ENCODE measurements around the gene TAS2R43. TPM values are rescaled to one million over a fixed set of nuclear protein-coding genes. Genes with fewer than 3 reads are reported as not detected.

Gene TAS2R43
- polyA plus RNA-seq, 1 of the 3 experiments (the other 2 are of a cell fraction): not detected

GRCh38 chr12:11071414-11071813 lies 20.7 kb downstream of the TAS2R43 start:
- Histone ChIP-seq H3F3A (replicated peaks; ENCODE audit: insufficient read depth) (no peaks in the 10 kb centered on the region), H3K79me2 (ENCODE audit: insufficient read depth) (no peaks in the 10 kb centered on the region), H3K4me1 (ENCODE audit: control insufficient read depth in 1 of 2, insufficient read depth in 2 of 2, low read depth in 1 of 2, low read length in 1 of 2) (no peaks in the 10 kb centered on the region), H3K9me2 (no peaks in the 10 kb centered on the region), H3K27me3 (ENCODE audit: insufficient read depth) (no peaks in the 10 kb centered on the region), H3K9me3 (no peaks in the 10 kb centered on the region), H4K20me1 (ENCODE audit: insufficient read depth) (no peaks in the 10 kb centered on the region), H2AFZ (ENCODE audit: low read depth) (no peak overlapping the region), H3K4me3 (ENCODE audit: low read depth in 2 of 2, low read length in 1 of 2) (no peak overlapping the region), H3K9ac (no peak overlapping the region), H3K27ac (ENCODE audit: low read depth in 2 of 2, low read length in 1 of 2) (no peak overlapping the region), H3K4me2 (no peak overlapping the region), H3K36me3 (replicated peaks in 1 of 2; ENCODE audit: control insufficient read depth in 1 of 2, insufficient read depth in 2 of 2, low read length in 1 of 2) (no peaks in the 10 kb centered on the region)
- POLR2A ChIA-PET: no interaction called here
- no peak for DNase-seq
- WGBS (ENCODE audit: low lambda C conversion rate): 51% methylated on average over 4 of the region's 4 CpGs
- CTCF ChIA-PET: no interaction called here
- TF ChIP-seq IRF3 (IDR thresholded peaks at IDR 0.05; ENCODE audit: low read depth, low read length): no peak
- TF ChIP-seq FOSL2 (IDR thresholded peaks at IDR 0.05; ENCODE audit: borderline replicate concordance, low read depth): no peak
- no peak for TF ChIP-seq EZH2phosphoT487 (IDR thresholded peaks at IDR 0.05; ENCODE audit: borderline replicate concordance, low read depth)
- no peak for TF ChIP-seq GATA2 (CRISPR knock-in tag; IDR thresholded peaks at IDR 0.05)
- no peak for TF ChIP-seq JUND (IDR thresholded peaks at IDR 0.05)
- no peak for TF ChIP-seq RXRA (IDR thresholded peaks at IDR 0.05; ENCODE audit: borderline replicate concordance, low read depth)
- no peak for TF ChIP-seq NRF1 (IDR thresholded peaks at IDR 0.05; ENCODE audit: low read depth, low read length)
- TF ChIP-seq, protein P1, sequence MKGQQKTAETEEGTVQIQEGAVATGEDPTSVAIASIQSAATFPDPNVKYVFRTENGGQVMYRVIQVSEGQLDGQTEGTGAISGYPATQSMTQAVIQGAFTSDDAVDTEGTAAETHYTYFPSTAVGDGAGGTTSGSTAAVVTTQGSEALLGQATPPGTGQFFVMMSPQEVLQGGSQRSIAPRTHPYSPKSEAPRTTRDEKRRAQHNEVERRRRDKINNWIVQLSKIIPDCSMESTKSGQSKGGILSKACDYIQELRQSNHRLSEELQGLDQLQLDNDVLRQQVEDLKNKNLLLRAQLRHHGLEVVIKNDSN (IDR thresholded peaks at IDR 0.05; ENCODE audit: borderline replicate concordance, low read depth): no peak
- TF ChIP-seq RAD21 (IDR thresholded peaks at IDR 0.05; ENCODE audit: low read length): no peak
- TF ChIP-seq MAX (IDR thresholded peaks at IDR 0.05; ENCODE audit: low read depth): no peak
- TF ChIP-seq, protein P2, sequence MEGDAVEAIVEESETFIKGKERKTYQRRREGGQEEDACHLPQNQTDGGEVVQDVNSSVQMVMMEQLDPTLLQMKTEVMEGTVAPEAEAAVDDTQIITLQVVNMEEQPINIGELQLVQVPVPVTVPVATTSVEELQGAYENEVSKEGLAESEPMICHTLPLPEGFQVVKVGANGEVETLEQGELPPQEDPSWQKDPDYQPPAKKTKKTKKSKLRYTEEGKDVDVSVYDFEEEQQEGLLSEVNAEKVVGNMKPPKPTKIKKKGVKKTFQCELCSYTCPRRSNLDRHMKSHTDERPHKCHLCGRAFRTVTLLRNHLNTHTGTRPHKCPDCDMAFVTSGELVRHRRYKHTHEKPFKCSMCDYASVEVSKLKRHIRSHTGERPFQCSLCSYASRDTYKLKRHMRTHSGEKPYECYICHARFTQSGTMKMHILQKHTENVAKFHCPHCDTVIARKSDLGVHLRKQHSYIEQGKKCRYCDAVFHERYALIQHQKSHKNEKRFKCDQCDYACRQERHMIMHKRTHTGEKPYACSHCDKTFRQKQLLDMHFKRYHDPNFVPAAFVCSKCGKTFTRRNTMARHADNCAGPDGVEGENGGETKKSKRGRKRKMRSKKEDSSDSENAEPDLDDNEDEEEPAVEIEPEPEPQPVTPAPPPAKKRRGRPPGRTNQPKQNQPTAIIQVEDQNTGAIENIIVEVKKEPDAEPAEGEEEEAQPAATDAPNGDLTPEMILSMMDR (IDR thresholded peaks at IDR 0.05): no peak
- no peak for TF ChIP-seq TEAD4 (IDR thresholded peaks at IDR 0.05; ENCODE audit: borderline replicate concordance, insufficient read depth)
- TF ChIP-seq RCOR1 (IDR thresholded peaks at IDR 0.05; ENCODE audit: low read length): no peak

GRCh38 chr12:11070999-11071398 lies 21.1 kb downstream of the TAS2R43 start:
- POLR2A ChIA-PET: no interaction called here
- 0% methylated on average over 1 of the region's 1 CpG for WGBS (ENCODE audit: low lambda C conversion rate)

More at GRCh38 chr12:11070999-11071398, 21.1 kb downstream of the TAS2R43 start:
- Histone ChIP-seq H3K4me2 (no peak overlapping the region), H3K4me1 (ENCODE audit: control insufficient read depth in 1 of 2, insufficient read depth in 2 of 2, low read depth in 1 of 2, low read length in 1 of 2) (no peaks in the 10 kb centered on the region), H3K79me2 (ENCODE audit: insufficient read depth) (no peaks in the 10 kb centered on the region), H3K27me3 (ENCODE audit: insufficient read depth) (no peaks in the 10 kb centered on the region), H3F3A (replicated peaks; ENCODE audit: insufficient read depth) (no peaks in the 10 kb centered on the region), H4K20me1 (ENCODE audit: insufficient read depth) (no peaks in the 10 kb centered on the region), H2AFZ (ENCODE audit: low read depth) (no peak overlapping the region), H3K9me2 (no peaks in the 10 kb centered on the region), H3K9ac (no peak overlapping the region), H3K36me3 (replicated peaks in 1 of 2; ENCODE audit: control insufficient read depth in 1 of 2, insufficient read depth in 2 of 2, low read length in 1 of 2) (no peaks in the 10 kb centered on the region), H3K27ac (ENCODE audit: low read depth in 2 of 2, low read length in 1 of 2) (no peak overlapping the region), H3K9me3 (no peaks in the 10 kb centered on the region), H3K4me3 (ENCODE audit: low read depth in 2 of 2, low read length in 1 of 2) (no peak overlapping the region)
- TF ChIP-seq EZH2phosphoT487 (IDR thresholded peaks at IDR 0.05; ENCODE audit: borderline replicate concordance, low read depth) (no peak), FOXM1 (IDR thresholded peaks at IDR 0.05; ENCODE audit: low read depth) (no peak), FOXJ3 (CRISPR knock-in tag; IDR thresholded peaks at IDR 0.05) (no peak), SIN3A (IDR thresholded peaks at IDR 0.05; ENCODE audit: borderline replicate concordance, low read depth, low read length) (no peak), SMC3 (IDR thresholded peaks at IDR 0.05; ENCODE audit: low read depth, low read length) (no peak), TCF12 (IDR thresholded peaks at IDR 0.05) (no peak), NFIC (IDR thresholded peaks at IDR 0.05; ENCODE audit: borderline replicate concordance) (no peak)
- TF ChIP-seq, protein P3, sequence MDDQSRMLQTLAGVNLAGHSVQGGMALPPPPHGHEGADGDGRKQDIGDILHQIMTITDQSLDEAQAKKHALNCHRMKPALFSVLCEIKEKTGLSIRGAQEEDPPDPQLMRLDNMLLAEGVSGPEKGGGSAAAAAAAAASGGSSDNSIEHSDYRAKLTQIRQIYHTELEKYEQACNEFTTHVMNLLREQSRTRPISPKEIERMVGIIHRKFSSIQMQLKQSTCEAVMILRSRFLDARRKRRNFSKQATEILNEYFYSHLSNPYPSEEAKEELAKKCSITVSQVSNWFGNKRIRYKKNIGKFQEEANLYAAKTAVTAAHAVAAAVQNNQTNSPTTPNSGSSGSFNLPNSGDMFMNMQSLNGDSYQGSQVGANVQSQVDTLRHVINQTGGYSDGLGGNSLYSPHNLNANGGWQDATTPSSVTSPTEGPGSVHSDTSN (IDR thresholded peaks at IDR 0.05): no peak
- TF ChIP-seq, protein P4, sequence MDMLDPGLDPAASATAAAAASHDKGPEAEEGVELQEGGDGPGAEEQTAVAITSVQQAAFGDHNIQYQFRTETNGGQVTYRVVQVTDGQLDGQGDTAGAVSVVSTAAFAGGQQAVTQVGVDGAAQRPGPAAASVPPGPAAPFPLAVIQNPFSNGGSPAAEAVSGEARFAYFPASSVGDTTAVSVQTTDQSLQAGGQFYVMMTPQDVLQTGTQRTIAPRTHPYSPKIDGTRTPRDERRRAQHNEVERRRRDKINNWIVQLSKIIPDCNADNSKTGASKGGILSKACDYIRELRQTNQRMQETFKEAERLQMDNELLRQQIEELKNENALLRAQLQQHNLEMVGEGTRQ (IDR thresholded peaks at IDR 0.05; ENCODE audit: borderline replicate concordance, low read depth, low read length): no peak
- TF ChIP-seq, protein P2 (IDR thresholded peaks at IDR 0.05): no peak
- no peak for DNase-seq
- CTCF ChIA-PET: no interaction called here

All from SK-N-SH (cell line).